Caco-2 (cell line): Measurements from ENCODE around the gene CLNS1A. TPM values are rescaled to one million over a fixed set of nuclear protein-coding genes. Genes with fewer than 3 reads are reported as not detected.

Experiments used
- BruUV-seq: library from RNA; stranded (reverse); fragments of 400-500 nt; replicated peaks from 2 replicates; lab custom pipeline; 2021; lab: Mats Ljungman, UMichigan
- CTCF ChIA-PET: fragments of 300-600 bp; sonication (Branson Sonifier 250); formaldehyde crosslinking; loops from one replicate; lab custom pipeline; 2022; ENCODE audit warnings: antibody characterized with exemption; lab: Charles Lee
- POLR2A ChIA-PET: fragments of 300-600 bp; sonication (Branson Sonifier 250); formaldehyde crosslinking; loops from one replicate; lab custom pipeline; 2022; ENCODE audit warnings: antibody characterized with exemption; lab: Charles Lee
- DNase-seq, 2 experiments: peaks; one replicate each; pipeline versions ENCODE4 v3.0.0 to v3.0.0-alpha.2; 2020 to 2022
- H3K27me3 ChIP-seq: replicated peaks from 2 replicates; pipeline ENCODE4 v1.6.0; 2011; ENCODE audit warnings: low read length; ENCODE audit not compliant: control insufficient read depth, insufficient read depth
- H3K36me3 ChIP-seq: 2 replicates; pipeline ENCODE4 v1.5.1; 2011; ENCODE audit warnings: low read length; ENCODE audit not compliant: control insufficient read depth, insufficient read depth
- H3K4me1 ChIP-seq: fragments of 250-450 bp; sonication (Bioruptor Pico); 2 replicates; pipeline ENCODE4 v1.5.1; 2020; ENCODE audit warnings: mild to moderate bottlenecking
- H3K4me3 ChIP-seq: 2 replicates; pipeline ENCODE4 v1.5.1; 2011; ENCODE audit warnings: low read depth, mild to moderate bottlenecking, control low read depth, low read length
- H3K9me3 ChIP-seq: fragments of 250-450 bp; sonication (Bioruptor Pico); 2 replicates; pipeline ENCODE4 v1.5.1; 2020; ENCODE audit warnings: mild to moderate bottlenecking, moderate library complexity
- H3K27ac Mint-ChIP-seq: one replicate; pipeline ENCODE4 v1.8.0; 2022; ENCODE audit warnings: mixed read lengths; ENCODE audit not compliant: unreplicated experiment
- H3K27me3 Mint-ChIP-seq: one replicate; pipeline ENCODE4 v1.8.0; 2022; ENCODE audit warnings: mixed read lengths; ENCODE audit not compliant: insufficient read depth, unreplicated experiment
- H3K36me3 Mint-ChIP-seq: one replicate; pipeline ENCODE4 v1.8.0; 2022; ENCODE audit warnings: mild to moderate bottlenecking, mixed read lengths; ENCODE audit not compliant: insufficient read depth, unreplicated experiment
- H3K4me1 Mint-ChIP-seq: one replicate; pipeline ENCODE4 v1.8.0; 2022; ENCODE audit warnings: low read depth, mixed read lengths; ENCODE audit not compliant: unreplicated experiment
- H3K4me3 Mint-ChIP-seq: one replicate; pipeline ENCODE4 v1.8.0; 2022; ENCODE audit warnings: mild to moderate bottlenecking, moderate library complexity, mixed read lengths; ENCODE audit not compliant: unreplicated experiment
- H3K9me3 Mint-ChIP-seq: one replicate; pipeline ENCODE4 v1.8.0; 2022; ENCODE audit warnings: mixed read lengths; ENCODE audit not compliant: unreplicated experiment
- intact Hi-C: fragments of 100-400 bp; cut with micrococcal nuclease; formaldehyde crosslinking; loops from one replicate; pipeline ENCODE4 v1.10.0; 2022; ENCODE audit not compliant: unreplicated experiment
- total RNA-seq: library from RNA; stranded (reverse); gene quantifications from 2 replicates; pipeline ENCODE4 v1.2.3, GENCODE V29; 2022
- TF ChIP-seq, protein P1 (sequence below), 2 experiments: fragments of 200-600 bp in 1 of 2; IDR thresholded peaks; 1 replicate in 1 of 2; 2 replicates in 1 of 2; pipeline versions ENCODE4 v1.5.1 to v1.8.0; 2011 to 2022; ENCODE audit warnings: antibody characterized with exemption in 1 of 2, control low read depth in 1 of 2, inconsistent platforms in 1 of 2, low read depth in 1 of 2, low read length in 1 of 2, mild to moderate bottlenecking in 1 of 2, moderate library complexity in 1 of 2; ENCODE audit not compliant: insufficient read depth in 1 of 2, severe bottlenecking in 1 of 2, unreplicated experiment in 1 of 2

CLNS1A gene
- total RNA-seq, 1 experiment from 2014 or later, result 282 TPM

DNA sequence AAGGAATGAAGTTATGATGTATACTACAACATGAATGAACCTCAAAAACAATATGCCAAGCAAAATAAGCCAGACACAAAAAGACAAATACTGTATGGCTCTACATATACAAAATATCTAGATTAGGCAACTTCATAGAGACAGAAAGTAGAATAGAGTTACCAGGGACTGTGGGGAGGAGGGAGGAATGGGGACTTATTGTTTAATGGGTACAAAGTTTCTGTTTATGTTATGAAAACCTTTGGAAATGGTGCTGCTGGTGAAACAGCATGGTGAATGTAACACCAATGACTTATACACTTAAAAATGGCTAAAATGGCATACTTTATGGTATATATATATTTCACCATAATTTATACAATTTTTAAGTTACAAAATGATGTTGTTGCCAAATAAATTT, 43.7 kb downstream of the CLNS1A start:
- Histone ChIP-seq H3K4me3 (no peak overlapping the region), H3K4me1 (peaks cover 9% of the 10 kb centered on the region), H3K27me3 (no peaks in the 10 kb centered on the region), H3K36me3 (no peaks in the 10 kb centered on the region), H3K9me3 (no peaks in the 10 kb centered on the region)
- Mint-ChIP-seq H3K4me1 (peaks cover 35% of the 10 kb centered on the region), H3K9me3 (no peaks in the 10 kb centered on the region), H3K36me3 (peaks cover 15% of the 10 kb centered on the region), H3K27me3 (no peaks in the 10 kb centered on the region), H3K4me3 (no peak overlapping the region), H3K27ac (no peak overlapping the region)
- BruUV-seq, result no TSS peak
- DNase-seq, result no peak
- ChIA-PET POLR2A (interaction anchor here (0.5 kb wide), 1 partner anchor 148 kb away, joined by 3 read pairs; no protein-coding TSS in a partner anchor), CTCF (no interaction called here)
- TF ChIP-seq, protein P1, sequence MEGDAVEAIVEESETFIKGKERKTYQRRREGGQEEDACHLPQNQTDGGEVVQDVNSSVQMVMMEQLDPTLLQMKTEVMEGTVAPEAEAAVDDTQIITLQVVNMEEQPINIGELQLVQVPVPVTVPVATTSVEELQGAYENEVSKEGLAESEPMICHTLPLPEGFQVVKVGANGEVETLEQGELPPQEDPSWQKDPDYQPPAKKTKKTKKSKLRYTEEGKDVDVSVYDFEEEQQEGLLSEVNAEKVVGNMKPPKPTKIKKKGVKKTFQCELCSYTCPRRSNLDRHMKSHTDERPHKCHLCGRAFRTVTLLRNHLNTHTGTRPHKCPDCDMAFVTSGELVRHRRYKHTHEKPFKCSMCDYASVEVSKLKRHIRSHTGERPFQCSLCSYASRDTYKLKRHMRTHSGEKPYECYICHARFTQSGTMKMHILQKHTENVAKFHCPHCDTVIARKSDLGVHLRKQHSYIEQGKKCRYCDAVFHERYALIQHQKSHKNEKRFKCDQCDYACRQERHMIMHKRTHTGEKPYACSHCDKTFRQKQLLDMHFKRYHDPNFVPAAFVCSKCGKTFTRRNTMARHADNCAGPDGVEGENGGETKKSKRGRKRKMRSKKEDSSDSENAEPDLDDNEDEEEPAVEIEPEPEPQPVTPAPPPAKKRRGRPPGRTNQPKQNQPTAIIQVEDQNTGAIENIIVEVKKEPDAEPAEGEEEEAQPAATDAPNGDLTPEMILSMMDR (IDR thresholded peaks at IDR 0.05; ENCODE audit: insufficient read depth in 1 of 2, low read depth in 1 of 2, low read length in 1 of 2, severe bottlenecking in 1 of 2, unreplicated experiment in 1 of 2), result no peak
- intact Hi-C loops, result no loop called here

DNA sequence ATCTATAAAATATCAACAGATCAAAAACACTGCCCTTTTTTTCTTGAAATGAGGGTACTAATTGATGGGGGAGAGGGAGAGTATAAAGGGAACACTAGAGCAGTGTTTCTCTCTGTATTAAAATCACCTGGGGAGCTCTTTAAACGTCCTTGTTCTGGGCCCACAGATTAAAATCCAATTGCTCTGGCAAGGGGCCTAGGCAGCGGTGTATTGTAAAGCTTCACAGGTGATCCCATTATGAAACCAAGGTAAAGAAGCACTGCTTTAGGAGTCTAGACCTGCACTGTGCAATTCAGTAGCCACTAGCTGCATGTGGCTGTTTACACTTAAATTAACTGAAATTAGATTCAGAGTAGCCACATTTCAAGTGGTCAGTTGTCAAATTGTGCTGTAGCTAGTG, 44.9 kb downstream of the CLNS1A start:
- DNase-seq, result no peak
- H3K9me3 ChIP-seq, result no peaks in the 10 kb centered on the region
- no peaks in the 10 kb centered on the region for H3K36me3 ChIP-seq
- intact Hi-C loops, result no loop called here
- H3K27me3 Mint-ChIP-seq, result no peaks in the 10 kb centered on the region
- H3K4me1 ChIP-seq, result peaks cover 13% of the 10 kb centered on the region
- peak overlapping the region; percentile 6 for H3K27ac Mint-ChIP-seq
- ChIA-PET CTCF (interaction anchor here (0.9 kb wide), 1 partner anchor 397 kb away, joined by 3 read pairs; no protein-coding TSS in a partner anchor), POLR2A (no interaction called here)
- no peak overlapping the region for H3K4me3 ChIP-seq
- H3K9me3 Mint-ChIP-seq, result no peaks in the 10 kb centered on the region
- H3K4me3 Mint-ChIP-seq, result no peak overlapping the region
- peaks cover 25% of the 10 kb centered on the region for H3K36me3 Mint-ChIP-seq
- TF ChIP-seq, protein P1 (IDR thresholded peaks at IDR 0.05; ENCODE audit: insufficient read depth in 1 of 2, low read depth in 1 of 2, low read length in 1 of 2, severe bottlenecking in 1 of 2, unreplicated experiment in 1 of 2), result no peak
- BruUV-seq, result no TSS peak
- no peaks in the 10 kb centered on the region for H3K27me3 ChIP-seq
- peaks cover 34% of the 10 kb centered on the region for H3K4me1 Mint-ChIP-seq

DNA sequence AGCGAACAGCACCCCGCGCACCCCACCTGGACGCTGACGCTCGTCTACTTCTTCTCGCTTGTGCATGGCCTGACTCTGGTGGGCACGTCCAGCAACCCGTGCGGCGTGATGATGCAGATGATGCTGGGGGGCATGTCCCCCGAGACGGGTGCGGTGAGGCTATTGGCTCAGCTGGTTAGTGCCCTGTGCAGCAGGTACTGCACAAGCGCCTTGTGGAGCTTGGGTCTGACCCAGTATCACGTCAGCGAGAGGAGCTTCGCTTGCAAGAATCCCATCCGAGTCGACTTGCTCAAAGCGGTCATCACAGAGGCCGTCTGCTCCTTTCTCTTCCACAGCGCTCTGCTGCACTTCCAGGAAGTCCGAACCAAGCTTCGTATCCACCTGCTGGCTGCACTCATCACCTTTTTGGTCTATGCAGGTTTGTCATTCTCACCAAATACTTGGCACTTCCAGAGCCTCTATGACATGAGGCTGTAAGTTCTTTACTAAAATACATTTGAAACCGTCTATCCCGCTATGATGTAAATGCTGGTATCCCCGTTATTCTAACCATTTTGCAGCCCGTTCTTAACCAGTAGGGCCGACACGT, 47.3 kb downstream of the CLNS1A start:
- Histone ChIP-seq H3K4me3 (peak overlapping the region; percentile 79), H3K9me3 (no peaks in the 10 kb centered on the region), H3K36me3 (no peaks in the 10 kb centered on the region), H3K27me3 (no peaks in the 10 kb centered on the region), H3K4me1 (peaks cover 13% of the 10 kb centered on the region)
- H3K27ac Mint-ChIP-seq, result peak overlapping the region; percentile 92
- POLR2A ChIA-PET, result interaction anchor here (0.6 to 1.7 kb wide), 3 partner anchors 12 to 119 kb away, joined by 4 to 11 read pairs (median 6); no protein-coding TSS in a partner anchor
- no peaks in the 10 kb centered on the region for H3K27me3 Mint-ChIP-seq
- H3K9me3 Mint-ChIP-seq, result peaks cover 12% of the 10 kb centered on the region
- TF ChIP-seq, protein P1 (IDR thresholded peaks at IDR 0.05; ENCODE audit: insufficient read depth in 1 of 2, low read depth in 1 of 2, low read length in 1 of 2, severe bottlenecking in 1 of 2, unreplicated experiment in 1 of 2), result peak; percentile 33 to 40
- peaks cover 25% of the 10 kb centered on the region for H3K36me3 Mint-ChIP-seq
- BruUV-seq, result no TSS peak
- intact Hi-C loops, result loop anchor here (1.0 kb wide), 2 partner anchors 47 to 116 kb away; partner anchors contain the start of genes CLNS1A and PAK1
- peaks cover 34% of the 10 kb centered on the region for H3K4me1 Mint-ChIP-seq
- CTCF ChIA-PET, result interaction anchor here (0.8 to 1.7 kb wide), 6 partner anchors 29 to 395 kb away, joined by 3 to 7 read pairs (median 6); no protein-coding TSS in a partner anchor
- DNase-seq, result peak; percentile 82 to 85
- H3K4me3 Mint-ChIP-seq, result peak overlapping the region; percentile 97
